Sigmoid colon (tissue), 7 donors: ENCODE results near the gene PTPRE. TPM values are rescaled to one million over a fixed set of nuclear protein-coding genes. Genes with fewer than 3 reads are reported as not detected.
A peak's percentile ranks its signal among the peaks of the same experiment; 100 is the strongest.

Source experiments
- DNase-seq: peaks from one replicate; pipeline ENCODE4 v3.0.0-alpha.2; 2019
- H3K27ac ChIP-seq, 4 donors: fragments of 200-600 bp; sonication (generic); one replicate each; pipeline ENCODE4 v1.5.1; 2016 to 2019; ENCODE audit warnings: mild to moderate bottlenecking in 1 of 4
- H3K27me3 ChIP-seq, 3 donors: fragments of 200-600 bp; sonication (generic); one replicate each; pipeline ENCODE4 v1.5.1; 2019; ENCODE audit warnings: mild to moderate bottlenecking in 1 of 3
- H3K36me3 ChIP-seq, 4 donors: fragments of 200-600 bp; sonication (generic); one replicate each; pipeline ENCODE4 v1.5.1; 2016 to 2019
- H3K4me1 ChIP-seq, 4 donors: fragments of 200-600 bp; sonication (generic); one replicate each; pipeline ENCODE4 v1.5.1; 2017 to 2019
- H3K4me3 ChIP-seq, 4 donors: fragments of 200-600 bp; sonication (generic); one replicate each; pipeline ENCODE4 v1.5.1; 2017 to 2019; ENCODE audit warnings: mild to moderate bottlenecking in 2 of 4, moderate library complexity in 1 of 4
- H3K9me3 ChIP-seq, 4 donors: fragments of 200-600 bp in 3 of 4; sonication (generic) in 3 of 4; one replicate each; pipeline versions ENCODE4 v1.5.1 to v1.6.1; 2013 to 2019
- CTCF ChIP-seq, 4 experiments: fragments of 450-650 bp in 3 of 4; fragments of 200-600 bp in 1 of 4; IDR thresholded peaks; one replicate each; pipeline ENCODE4 v1.5.1; 2016 to 2019; ENCODE audit warnings: antibody characterized with exemption in 4 of 4, mild to moderate bottlenecking in 3 of 4, moderate library complexity in 2 of 4
- EP300 ChIP-seq, 4 donors: sonication (generic); formaldehyde crosslinking; IDR thresholded peaks; one replicate each; pipeline ENCODE4 v1.6.1; 2017; ENCODE audit warnings: antibody characterized with exemption in 4 of 4
- POLR2A ChIP-seq, 2 donors: fragments of 450-650 bp; IDR thresholded peaks; one replicate each; pipeline ENCODE4 v1.6.1; 2016; ENCODE audit warnings: antibody characterized with exemption in 2 of 2, mild to moderate bottlenecking in 2 of 2, moderate library complexity in 2 of 2
- POLR2AphosphoS5 ChIP-seq, 4 donors: sonication (generic); formaldehyde crosslinking; IDR thresholded peaks; one replicate each; pipeline ENCODE4 v1.6.1; 2017; ENCODE audit warnings: antibody characterized with exemption in 4 of 4
- WGBS, 2 donors: extraction: QIAGEN DNeasy Blood & Tissue Kit; methylation state at CpG; one replicate each; pipeline ENCODE4 v1.1.7; 2013; 5-methylcytosine and 5-hydroxymethylcytosine counted together
- intact Hi-C: fragments of 100-400 bp; cut with DNase I; formaldehyde crosslinking; loops from one replicate; pipeline ENCODE4 v1.15.1; 2023
- polyA plus RNA-seq, 3 donors: library from polyadenylated mRNA; stranded (reverse); fragments of 200-250 nt; gene quantifications; one replicate each; pipeline ENCODE4 v1.2.3, GENCODE V29; 2013
- total RNA-seq, 4 donors: library from RNA; depleted of rRNA; stranded (reverse); fragments of >200 nt; gene quantifications; one replicate each; pipeline ENCODE4 v1.1.0, GENCODE V29; 2016
- donor health status: healthy with polysubstance abuse.
- donor health status: Bipolar disorder and iron deficiency.
- donor health status: healthy.

PTPRE gene
- total and polyA plus RNA-seq, 7 donors = 4.2 to 17.9 (median 11.9) TPM

GRCh38 chr10:127889605-127890195 lies 17.2 kb upstream of the PTPRE start:
- 7 to 41% methylated on average over 4 of the region's 4 CpGs for WGBS, 2 donors
- Histone ChIP-seq H3K4me3 (no peak overlapping the region), H3K9me3 (no peaks in the 10 kb centered on the region), H3K27ac (peak overlapping the region in 2 of 4 donors; percentile 20 to 43), H3K4me1 (no peaks in the 10 kb centered on the region), H3K36me3 (no peaks in the 10 kb centered on the region), H3K27me3 (no peaks in the 10 kb centered on the region)
- intact Hi-C loops = no loop called here
- TF ChIP-seq POLR2A (IDR thresholded peaks at IDR 0.05) = no peak
- TF ChIP-seq POLR2AphosphoS5 (IDR thresholded peaks at IDR 0.05) = peak in 1 of 4 donors; percentile 36
- no peak for TF ChIP-seq CTCF (IDR thresholded peaks at IDR 0.05)
- no peak for DNase-seq

- H3K27ac ChIP-seq = no peak overlapping the region
- intact Hi-C loops = no loop called here
Measured at GRCh38 chr10:127890216-127890615, 16.7 kb upstream of the PTPRE start.

DNA sequence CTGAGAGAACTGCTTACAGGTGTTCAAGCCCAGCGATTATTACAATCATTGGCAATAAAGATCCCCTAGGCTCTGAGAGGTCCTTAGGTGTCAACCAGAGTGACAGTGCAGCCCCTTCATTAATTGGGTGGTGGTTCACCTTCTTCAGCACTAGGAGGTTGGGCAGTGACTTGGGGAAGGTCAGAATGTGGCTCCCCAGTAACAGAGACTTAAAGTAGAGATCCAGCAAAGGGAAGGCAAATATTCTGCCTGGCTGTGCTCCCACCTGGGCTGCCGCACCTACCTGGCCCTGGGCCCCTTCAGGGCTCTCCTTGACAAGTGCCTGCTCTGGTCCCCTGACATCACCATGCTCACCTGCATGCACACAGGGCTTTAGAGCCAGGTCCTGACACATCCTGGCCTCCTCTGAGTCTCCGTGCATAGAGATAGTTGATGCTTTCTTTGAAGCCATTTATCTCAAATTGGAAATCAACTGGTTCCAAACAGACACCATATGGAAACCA lies 16.0 kb upstream of the PTPRE start:
- WGBS, 2 donors = 17 to 77% methylated on average over 3 of the region's 3 CpGs
- Histone ChIP-seq H3K27me3 (no peaks in the 10 kb centered on the region), H3K36me3 (no peaks in the 10 kb centered on the region), H3K4me1 (no peaks in the 10 kb centered on the region), H3K9me3 (no peaks in the 10 kb centered on the region), H3K4me3 (no peak overlapping the region), H3K27ac (no peak overlapping the region)
- DNase-seq = no peak
- TF ChIP-seq POLR2A (IDR thresholded peaks at IDR 0.05) (no peak), EP300 (IDR thresholded peaks at IDR 0.05) (no peak), CTCF (IDR thresholded peaks at IDR 0.05) (no peak)
- intact Hi-C loops = no loop called here

More at GRCh38 chr10:127890216-127890615, 16.7 kb upstream of the PTPRE start:
- WGBS, 2 donors = 13 to 42% methylated on average over 3 of the region's 3 CpGs
- Histone ChIP-seq H3K9me3 (no peaks in the 10 kb centered on the region), H3K4me3 (no peak overlapping the region), H3K27me3 (no peaks in the 10 kb centered on the region), H3K4me1 (no peaks in the 10 kb centered on the region), H3K36me3 (no peaks in the 10 kb centered on the region)
- no peak for DNase-seq
- TF ChIP-seq CTCF (IDR thresholded peaks at IDR 0.05) (no peak), EP300 (IDR thresholded peaks at IDR 0.05) (no peak), POLR2A (IDR thresholded peaks at IDR 0.05) (no peak), POLR2AphosphoS5 (IDR thresholded peaks at IDR 0.05) (no peak)

DNA sequence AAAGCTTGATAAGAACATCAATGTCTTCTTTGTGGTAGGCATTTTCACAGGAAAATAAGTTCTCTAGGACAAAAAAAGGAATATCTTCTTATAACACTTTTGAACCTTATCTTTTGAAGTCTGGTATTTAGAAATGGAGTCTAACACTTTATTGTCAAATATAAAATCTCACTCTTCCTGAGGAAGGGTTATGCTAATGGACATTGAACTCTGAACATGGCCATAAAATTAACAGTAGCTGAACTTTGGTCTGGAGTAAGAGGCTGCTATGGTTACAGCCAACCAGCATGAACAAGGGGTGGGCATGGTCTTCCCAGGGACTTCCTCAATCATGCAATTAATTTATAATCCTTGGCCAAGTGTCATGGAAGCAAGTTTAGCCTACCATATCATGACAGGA lies 14.2 kb upstream of the PTPRE start, which contains the start of gene CLRN3:
Gene CLRN3, minus strand, starts transcription at position 199 of the 400 bp plus-strand sequence. Its CDS starts 157 bp downstream, at position 42.
- intact Hi-C loops = no loop called here
- H3K9me3 ChIP-seq = no peaks in the 10 kb centered on the region

More for the DNA sequence above, 14.2 kb upstream of the PTPRE start, which contains the start of gene CLRN3:
- no peaks in the 10 kb centered on the region for H3K36me3 ChIP-seq
- no peaks in the 10 kb centered on the region for H3K27me3 ChIP-seq
- no peak for DNase-seq
- TF ChIP-seq CTCF (IDR thresholded peaks at IDR 0.05) (no peak), POLR2AphosphoS5 (IDR thresholded peaks at IDR 0.05) (no peak), EP300 (IDR thresholded peaks at IDR 0.05) (no peak), POLR2A (IDR thresholded peaks at IDR 0.05) (no peak)
- H3K27ac ChIP-seq = no peak within 1 kb of the TSS
- no peaks in the 10 kb centered on the region for H3K4me1 ChIP-seq
- H3K4me3 ChIP-seq = no peak within 1 kb of the TSS
